ENCODE measurements around the gene HOXD9. TPM values are rescaled to one million over a fixed set of nuclear protein-coding genes. Genes with fewer than 3 reads are reported as not detected.

Gene HOXD9
- total RNA-seq, 2 experiments from 2014 or later: not detected

- ATAC-seq: no peak
- POLR2A ChIA-PET: no interaction called here
Measured at GRCh38 chr2:176136374-176137251, 14.1 kb downstream of the HOXD9 start.

GRCh38 chr2:176137252-176137580 lies 14.7 kb downstream of the HOXD9 start:
- ATAC-seq (no peak), DNase-seq (no peak)
- no peak for TF ChIP-seq CTCF (IDR thresholded peaks at IDR 0.05)
- intact Hi-C loops (cut with micrococcal nuclease): no loop called here
- Mint-ChIP-seq H3K27ac (no peak overlapping the region), H3K4me3 (no peak overlapping the region), H3K36me3 (ENCODE audit: low read depth) (peaks cover 5% of the 10 kb centered on the region), H3K9me3 (no peaks in the 10 kb centered on the region), H3K27me3 (peaks cover 80% of the 10 kb centered on the region), H3K4me1 (ENCODE audit: low read depth) (peaks cover 31% of the 10 kb centered on the region)
- ChIA-PET POLR2A (no interaction called here), CTCF (interaction anchor here (0.8 to 5.4 kb wide), 3 partner anchors 9 to 514 kb away, joined by 3 to 33 read pairs (median 11); no protein-coding TSS in a partner anchor)

More at GRCh38 chr2:176136374-176137251, 14.1 kb downstream of the HOXD9 start:
- no peak for DNase-seq
- intact Hi-C loops (cut with micrococcal nuclease): no loop called here
- no peaks in the 10 kb centered on the region for H3K9me3 Mint-ChIP-seq
- H3K27ac Mint-ChIP-seq: no peak overlapping the region
- no peak overlapping the region for H3K4me3 Mint-ChIP-seq
- peaks cover 80% of the 10 kb centered on the region for H3K27me3 Mint-ChIP-seq
- peaks cover 33% of the 10 kb centered on the region for H3K4me1 Mint-ChIP-seq (ENCODE audit: low read depth)
- TF ChIP-seq CTCF (IDR thresholded peaks at IDR 0.05): no peak
- H3K36me3 Mint-ChIP-seq (ENCODE audit: low read depth): peaks cover 5% of the 10 kb centered on the region
- CTCF ChIA-PET: interaction anchor here (0.8 to 5.4 kb wide), 4 partner anchors 9 to 515 kb away, joined by 3 to 33 read pairs (median 4); no protein-coding TSS in a partner anchor

- Mint-ChIP-seq H3K9me3 (no peaks in the 10 kb centered on the region), H3K27me3 (peaks cover 76% of the 10 kb centered on the region), H3K27ac (no peak overlapping the region), H3K4me1 (ENCODE audit: low read depth) (peaks cover 27% of the 10 kb centered on the region), H3K36me3 (ENCODE audit: low read depth) (peaks cover 5% of the 10 kb centered on the region), H3K4me3 (no peak overlapping the region)
- TF ChIP-seq CTCF (IDR thresholded peaks at IDR 0.05): no peak
- no peak for ATAC-seq
- ChIA-PET POLR2A (no interaction called here), CTCF (interaction anchor here (1.5 to 8.4 kb wide), 5 partner anchors 17 to 513 kb away, joined by 4 to 117 read pairs (median 11); no protein-coding TSS in a partner anchor)
- no peak for DNase-seq
- intact Hi-C loops (cut with micrococcal nuclease): no loop called here
Measured at GRCh38 chr2:176137906-176138305, 15.4 kb downstream of the HOXD9 start.

- DNase-seq: no peak
- ChIA-PET POLR2A (no interaction called here), CTCF (interaction anchor here (0.9 to 8.4 kb wide), 12 partner anchors 11 to 1000 kb away, joined by 3 to 117 read pairs (median 6); partner anchors contain the start of gene HOXD8)
- Mint-ChIP-seq H3K4me1 (ENCODE audit: low read depth) (peaks cover 27% of the 10 kb centered on the region), H3K36me3 (ENCODE audit: low read depth) (peaks cover 5% of the 10 kb centered on the region), H3K27me3 (peaks cover 73% of the 10 kb centered on the region), H3K4me3 (no peak overlapping the region), H3K9me3 (no peaks in the 10 kb centered on the region), H3K27ac (no peak overlapping the region)
- intact Hi-C loops (cut with micrococcal nuclease): no loop called here
- no peak for ATAC-seq
- no peak for TF ChIP-seq CTCF (IDR thresholded peaks at IDR 0.05)
Measured at GRCh38 chr2:176138526-176138922, 16.0 kb downstream of the HOXD9 start.
